HL-60/S4 treated with phorbol 12-myristate 13-acetate at 8.2 ng/mL for 4 days and 3 days (cell line): ENCODE measurements around the gene SDK1.

Experiments
- in situ Hi-C: fragments of 300-500 bp; cut with MboI; formaldehyde crosslinking; loops from 2 replicates; pipeline ENCODE4 v1.15.0; 2022; ENCODE audit warnings: low sequenced_read_pairs

SDK1 gene

DNA sequence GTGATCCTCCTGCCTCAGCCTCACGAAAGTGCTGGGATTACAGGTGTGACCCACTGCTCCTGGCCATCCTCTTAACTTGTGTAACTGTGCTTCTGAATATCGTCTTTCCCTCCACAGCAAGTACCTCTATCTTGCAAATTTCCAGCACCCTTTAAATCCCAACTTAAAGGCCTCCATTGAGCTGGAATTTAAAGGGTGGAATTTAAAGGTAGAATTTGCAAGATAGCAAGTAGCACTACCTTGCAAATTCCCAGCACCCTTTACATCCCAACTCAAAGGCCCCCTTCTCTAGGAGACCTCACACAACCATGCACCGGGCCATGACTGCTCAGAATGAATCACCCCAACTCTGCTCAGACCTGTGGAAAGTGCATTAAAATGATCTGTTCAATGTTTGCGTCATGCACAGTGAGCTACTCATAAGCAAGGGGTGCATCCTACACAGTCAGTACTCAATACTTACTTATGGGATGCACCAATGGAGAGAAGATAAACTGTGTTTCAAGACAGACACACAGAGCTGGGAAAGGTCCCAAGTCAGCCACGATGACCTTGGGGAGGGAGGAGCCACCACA is 17.8 kb upstream of the SDK1 start:
- in situ Hi-C loops = no loop called here

DNA sequence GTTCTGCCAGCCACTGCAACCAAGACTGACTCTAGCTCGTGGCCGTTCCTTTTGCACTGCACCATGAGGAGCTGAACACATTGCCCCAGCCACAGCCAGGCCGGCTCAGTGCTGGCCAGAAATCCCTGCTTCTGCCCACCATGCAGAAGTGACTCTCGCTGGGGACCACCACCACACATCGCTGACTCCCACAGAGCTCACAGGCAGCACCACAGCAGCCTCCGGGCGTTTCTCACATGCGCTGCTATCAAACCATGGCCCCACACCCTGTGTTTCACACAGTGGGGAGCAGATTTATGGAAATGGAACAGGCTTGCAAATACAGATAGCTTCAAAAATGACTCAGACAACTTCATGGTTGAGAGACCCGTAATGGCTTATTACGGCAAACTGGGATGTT is 15.4 kb upstream of the SDK1 start:
- in situ Hi-C loops = no loop called here

DNA sequence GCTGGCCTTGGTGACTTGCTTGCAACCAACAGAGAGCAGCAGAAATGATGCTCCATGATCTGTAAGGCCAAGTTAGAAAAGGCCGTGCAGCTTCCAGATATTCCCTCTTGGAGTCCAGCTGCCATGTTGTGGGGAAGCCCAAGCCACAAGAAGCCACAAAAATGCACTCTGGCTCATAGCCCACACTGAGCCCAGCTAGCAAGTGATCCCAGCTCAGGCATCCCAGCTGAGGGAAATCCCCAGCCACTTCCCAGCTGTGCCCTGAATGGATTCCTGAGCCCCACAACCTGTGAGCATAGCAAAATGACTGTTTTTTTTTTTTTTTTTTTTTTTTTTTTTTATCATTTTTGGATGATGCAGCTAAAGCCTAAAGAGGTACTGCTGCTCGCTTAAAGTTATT is 11.1 kb upstream of the SDK1 start:
- in situ Hi-C loops = no loop called here

- in situ Hi-C loops = no loop called here
Observed at GRCh38 chr7:3292694-3293093, 8.4 kb upstream of the SDK1 start.

DNA sequence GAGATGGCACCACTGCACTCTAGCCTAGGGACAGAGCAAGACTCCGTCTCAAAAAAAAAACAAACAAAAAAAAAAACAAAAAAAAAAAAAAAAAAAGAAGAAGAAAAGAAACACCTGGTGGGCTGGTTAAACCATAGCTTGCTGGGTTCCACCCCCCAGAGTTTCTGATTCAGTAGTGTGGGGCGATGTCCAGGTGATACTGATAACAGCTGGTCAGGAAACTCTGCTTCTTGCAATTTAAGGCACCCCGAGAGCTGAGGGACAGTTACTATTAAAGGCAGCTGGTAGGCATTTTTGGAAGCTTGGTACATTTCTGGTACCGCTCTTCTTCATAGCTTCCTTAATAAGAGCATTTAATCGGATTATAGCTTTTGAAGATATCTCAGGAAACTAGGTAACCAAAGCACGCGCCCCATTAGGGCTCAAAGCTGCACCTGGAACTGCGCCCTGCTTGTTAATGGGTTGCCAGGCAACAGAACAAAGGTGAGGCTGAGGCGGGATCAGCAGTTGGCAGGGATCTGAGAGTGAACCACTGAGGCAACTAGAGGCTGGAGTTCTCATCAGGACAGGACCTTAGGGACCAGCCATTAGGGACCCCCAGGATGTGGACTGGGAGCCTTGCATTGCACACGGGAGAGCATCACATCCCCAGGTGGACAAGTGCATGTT is 6.5 kb upstream of the SDK1 start:
- in situ Hi-C loops = no loop called here

DNA sequence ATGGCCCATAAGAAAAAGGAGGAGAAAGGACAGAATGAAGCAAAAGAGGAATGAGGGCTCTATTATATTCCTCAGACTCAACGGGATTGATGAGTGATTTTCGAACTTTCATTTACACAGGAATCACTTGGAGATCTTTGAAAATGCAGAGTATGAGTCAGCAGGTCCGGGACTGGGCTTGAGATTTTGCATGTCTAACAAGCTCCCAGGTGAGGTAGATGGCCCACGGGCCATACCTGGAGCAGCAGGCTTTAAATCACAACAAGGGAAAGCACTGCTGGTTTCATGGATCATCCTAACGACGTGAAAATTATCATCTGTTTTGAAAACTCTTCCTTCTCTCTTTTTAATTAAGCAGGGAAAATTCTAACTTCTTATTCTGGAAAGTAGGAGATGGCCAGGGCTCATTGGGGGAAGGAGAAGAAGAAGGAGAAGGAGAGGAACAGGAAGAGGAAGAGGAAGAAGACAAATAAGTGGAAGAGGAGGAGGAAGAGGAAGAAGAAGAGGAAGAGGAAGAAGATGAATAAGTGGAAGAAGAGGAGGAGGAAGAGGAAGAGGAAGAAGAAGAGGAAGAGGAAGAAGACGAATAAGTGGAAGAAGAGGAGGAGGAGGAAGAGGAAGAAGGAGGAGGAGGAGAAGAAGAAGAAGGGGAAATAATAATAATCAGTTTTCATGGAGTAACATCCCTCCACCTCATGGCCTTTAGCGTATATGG is 3.8 kb upstream of the SDK1 start:
- in situ Hi-C loops = no loop called here

DNA sequence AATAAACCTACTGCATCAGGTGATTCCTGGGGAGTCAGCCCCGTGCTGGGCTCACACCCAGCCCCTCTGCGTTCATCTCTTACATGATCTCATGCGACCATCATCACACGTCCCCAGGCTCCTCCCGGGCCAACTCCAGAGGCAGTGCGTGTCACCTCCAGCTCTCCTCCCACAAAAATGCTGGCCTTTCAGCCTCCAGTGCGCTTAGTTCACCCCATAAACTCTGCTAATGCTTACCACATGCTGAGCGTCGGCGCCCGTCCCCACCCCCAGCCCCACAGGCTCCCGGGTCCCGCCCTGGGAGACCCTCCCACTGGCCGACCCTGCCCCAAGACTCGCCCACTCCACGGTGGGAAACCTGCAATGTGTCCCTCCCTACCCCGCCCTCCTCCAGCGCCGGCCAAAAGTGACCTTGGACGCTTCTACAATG is 816 bp upstream of the SDK1 start:
- in situ Hi-C loops = no loop called here

DNA sequence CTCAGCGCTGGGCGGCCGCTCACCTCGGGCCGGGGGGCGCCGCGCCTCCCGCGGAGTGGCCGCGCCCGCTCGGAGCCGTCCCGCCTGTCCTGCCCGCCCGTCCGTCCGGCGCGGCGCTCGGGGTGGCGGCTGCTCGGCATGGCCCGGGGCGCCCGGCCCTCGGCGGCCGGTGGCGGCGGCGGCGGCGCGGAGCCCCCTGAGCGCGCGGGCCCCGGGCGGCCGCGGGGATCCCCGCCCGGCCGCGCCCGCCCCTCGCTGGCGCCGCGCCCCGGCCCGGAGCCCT is 338 bp downstream of the SDK1 start:
- in situ Hi-C loops = no loop called here

DNA sequence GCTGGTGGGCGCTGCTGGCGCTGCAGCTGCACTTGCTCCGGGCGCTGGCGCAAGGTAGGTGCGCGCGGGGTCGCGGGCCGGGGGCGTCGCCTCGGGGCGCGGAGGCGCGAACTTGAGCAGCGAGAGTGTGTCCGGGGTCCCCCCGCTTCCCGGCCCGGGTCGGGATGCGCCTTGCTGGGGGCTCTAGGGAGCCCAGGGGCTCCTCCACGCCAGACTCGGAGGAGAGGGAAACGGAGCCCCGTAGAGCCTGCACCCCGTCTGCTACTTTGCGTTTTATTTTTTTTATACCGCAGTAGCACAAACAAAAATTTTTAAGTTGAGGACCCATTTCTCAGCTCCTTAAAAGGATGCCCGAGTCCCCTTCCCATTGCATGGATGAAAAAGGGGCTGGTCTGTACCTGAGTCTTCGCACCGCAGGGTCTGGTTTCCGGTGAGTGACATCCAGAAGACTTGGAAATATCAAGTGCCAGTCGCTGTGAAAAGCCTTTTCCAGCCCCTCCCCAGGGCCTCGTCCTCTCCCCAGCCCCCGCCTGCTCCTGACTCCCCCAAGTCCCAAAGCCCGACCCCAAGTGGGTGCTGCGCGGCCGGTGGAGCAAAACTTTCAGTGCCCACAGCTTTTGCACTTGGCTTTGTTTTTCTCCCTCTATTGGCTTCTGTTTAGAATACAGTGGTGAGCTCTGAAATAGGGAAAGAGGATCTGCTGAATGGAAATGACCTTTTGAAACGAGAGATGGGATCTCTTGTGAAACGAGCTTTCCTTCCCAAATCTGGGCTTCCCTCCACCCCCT is 973 bp downstream of the SDK1 start:
- in situ Hi-C loops = no loop called here

- in situ Hi-C loops = no loop called here
Observed at GRCh38 chr7:3302681-3303320, 1.7 kb downstream of the SDK1 start.

GRCh38 chr7:3304131-3304530 is 3.1 kb downstream of the SDK1 start:
- in situ Hi-C loops = no loop called here

DNA sequence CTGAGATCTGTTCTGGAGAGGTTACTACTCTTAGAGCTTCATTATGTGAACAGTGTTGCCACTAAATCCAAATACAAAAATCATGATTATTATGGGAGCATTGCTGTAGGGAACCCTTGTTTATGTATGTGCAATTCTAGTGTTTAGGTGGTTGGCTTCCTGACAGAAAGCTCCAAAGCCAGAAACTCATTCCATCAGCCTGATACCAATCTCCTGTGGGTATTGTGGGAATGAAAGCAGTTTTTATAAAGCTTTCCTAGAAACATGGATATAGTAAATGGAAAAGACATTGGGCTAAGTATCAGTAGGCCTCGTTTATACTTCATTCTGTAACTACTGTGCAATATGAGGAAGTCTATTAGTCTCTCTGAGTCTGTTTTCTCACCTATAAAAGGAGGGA is 6.4 kb downstream of the SDK1 start:
- in situ Hi-C loops = no loop called here

- in situ Hi-C loops = no loop called here
Observed at GRCh38 chr7:3309140-3309539, 8.1 kb downstream of the SDK1 start.

DNA sequence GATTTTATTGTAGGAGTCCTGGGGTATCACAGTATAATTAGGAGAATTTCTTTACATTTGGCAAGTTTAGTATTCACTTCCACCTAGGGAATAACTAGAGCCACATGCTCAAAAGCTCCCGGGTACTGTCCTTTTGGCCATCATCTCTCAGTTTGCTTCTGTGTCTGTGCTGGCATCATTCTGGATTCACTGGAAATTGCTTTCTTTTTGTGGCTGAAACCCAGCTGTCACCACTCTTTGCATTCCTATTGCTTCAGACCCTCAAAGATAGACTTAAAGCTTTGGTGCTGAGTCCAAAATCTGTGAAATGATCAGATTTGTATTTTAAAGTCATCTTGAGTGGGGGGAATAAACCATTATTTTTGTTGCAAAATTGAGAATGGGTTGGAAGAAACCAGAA is 8.9 kb downstream of the SDK1 start:
- in situ Hi-C loops = no loop called here

DNA sequence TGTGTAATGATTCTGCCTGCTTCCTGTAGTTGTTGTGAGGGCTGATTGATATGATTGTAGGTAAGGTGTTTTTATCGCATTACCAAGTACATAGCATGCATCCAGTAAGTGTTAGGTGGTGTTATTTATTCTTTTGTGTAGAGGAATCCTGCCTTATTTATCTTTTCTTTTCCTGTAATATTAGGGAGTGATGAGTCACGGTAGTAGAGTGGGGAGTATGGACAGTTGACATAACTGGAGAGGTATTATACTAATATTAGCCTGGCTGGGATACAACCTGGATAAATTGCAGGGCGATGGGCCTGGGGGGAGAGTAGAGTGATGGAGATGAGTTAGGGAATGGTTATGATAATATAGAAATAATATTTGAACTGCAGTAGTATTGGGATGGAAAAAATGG is 9.8 kb downstream of the SDK1 start:
- in situ Hi-C loops = no loop called here

DNA sequence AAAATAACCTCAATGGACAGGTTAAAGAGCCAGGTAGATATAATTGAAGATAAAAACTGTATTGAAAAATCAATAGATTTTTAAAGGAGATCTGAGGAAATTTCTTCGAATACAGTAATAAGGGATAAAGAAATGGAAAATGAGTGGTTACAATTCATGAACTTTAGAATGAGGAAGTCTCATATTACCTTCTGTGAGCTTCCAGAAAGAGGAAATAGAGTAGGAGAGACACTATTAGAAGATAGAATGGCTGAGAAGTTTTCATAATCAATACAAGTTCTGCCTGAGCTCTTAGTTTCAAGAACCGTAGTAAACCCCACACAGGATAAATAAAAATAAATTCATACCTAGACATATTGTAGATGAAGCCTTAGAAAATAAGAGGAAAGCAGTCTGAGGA is 11.5 kb downstream of the SDK1 start:
- in situ Hi-C loops = no loop called here

GRCh38 chr7:3318874-3319273 is 17.8 kb downstream of the SDK1 start:
- in situ Hi-C loops = no loop called here

- in situ Hi-C loops = no loop called here
Observed at GRCh38 chr7:3321206-3321605, 20.2 kb downstream of the SDK1 start.

GRCh38 chr7:3321745-3322144 is 20.7 kb downstream of the SDK1 start:
- in situ Hi-C loops = no loop called here

DNA sequence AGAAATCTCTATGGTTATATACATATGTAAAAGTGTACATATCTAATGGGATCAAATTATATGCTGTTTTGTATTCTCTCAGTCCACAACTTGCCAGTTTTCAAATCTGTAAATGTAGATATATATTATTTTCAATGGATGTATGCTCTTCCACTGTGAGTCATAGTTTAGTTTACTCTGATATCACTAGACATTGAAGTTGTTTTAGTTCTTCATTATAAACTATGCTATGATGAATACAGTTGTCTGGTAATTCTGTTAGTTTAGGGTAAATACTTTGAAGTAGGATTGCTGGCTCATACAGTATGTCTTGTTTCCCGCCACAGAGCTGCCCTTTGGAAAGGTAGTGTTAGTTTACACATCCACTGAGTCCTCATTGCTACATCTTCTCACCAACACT is 25.2 kb downstream of the SDK1 start:
- in situ Hi-C loops = no loop called here

DNA sequence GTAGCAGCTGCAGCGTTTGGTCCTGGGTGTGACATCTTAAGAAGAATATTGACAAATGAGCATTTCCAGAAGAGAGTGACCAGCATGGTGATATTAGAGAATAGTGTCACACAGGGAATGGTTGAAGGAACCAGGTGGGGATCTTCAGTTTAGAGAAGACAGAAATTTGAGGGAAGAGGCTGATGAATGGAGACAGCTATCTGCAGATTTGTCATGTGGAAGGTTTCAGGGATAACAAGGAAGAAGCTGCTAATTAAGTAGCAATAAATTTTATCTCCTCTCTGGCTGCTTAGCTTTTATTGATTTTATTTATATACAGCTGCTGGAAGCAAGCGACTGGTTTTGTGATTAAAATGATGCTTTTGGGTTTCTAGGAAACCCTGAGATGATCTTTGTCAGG is 26.0 kb downstream of the SDK1 start:
- in situ Hi-C loops = no loop called here
